NT2/D1 (cell line): Measurements from ENCODE around the gene TPPP2.

ENCODE experiments used
- SUZ12 ChIP-seq: IDR thresholded peaks from 2 replicates; pipeline ENCODE4 v1.6.1; 2011; ENCODE audit not compliant: insufficient read length, insufficient read depth; ENCODE audit errors: extremely low read depth
- YY1 ChIP-seq: IDR thresholded peaks from 2 replicates; pipeline ENCODE4 v1.6.1; 2011; ENCODE audit not compliant: insufficient read length, insufficient read depth
- ZNF274 ChIP-seq: IDR thresholded peaks from 2 replicates; pipeline ENCODE4 v1.6.1; 2011; ENCODE audit warnings: mild to moderate bottlenecking, low read depth, low read length

GRCh38 chr14:21060614-21061346, 30.8 kb downstream of the TPPP2 start:
- TF ChIP-seq YY1 (no peak), SUZ12 (no peak), ZNF274 (no peak)
